ENCODE measurements around the gene STIP1.

DNA sequence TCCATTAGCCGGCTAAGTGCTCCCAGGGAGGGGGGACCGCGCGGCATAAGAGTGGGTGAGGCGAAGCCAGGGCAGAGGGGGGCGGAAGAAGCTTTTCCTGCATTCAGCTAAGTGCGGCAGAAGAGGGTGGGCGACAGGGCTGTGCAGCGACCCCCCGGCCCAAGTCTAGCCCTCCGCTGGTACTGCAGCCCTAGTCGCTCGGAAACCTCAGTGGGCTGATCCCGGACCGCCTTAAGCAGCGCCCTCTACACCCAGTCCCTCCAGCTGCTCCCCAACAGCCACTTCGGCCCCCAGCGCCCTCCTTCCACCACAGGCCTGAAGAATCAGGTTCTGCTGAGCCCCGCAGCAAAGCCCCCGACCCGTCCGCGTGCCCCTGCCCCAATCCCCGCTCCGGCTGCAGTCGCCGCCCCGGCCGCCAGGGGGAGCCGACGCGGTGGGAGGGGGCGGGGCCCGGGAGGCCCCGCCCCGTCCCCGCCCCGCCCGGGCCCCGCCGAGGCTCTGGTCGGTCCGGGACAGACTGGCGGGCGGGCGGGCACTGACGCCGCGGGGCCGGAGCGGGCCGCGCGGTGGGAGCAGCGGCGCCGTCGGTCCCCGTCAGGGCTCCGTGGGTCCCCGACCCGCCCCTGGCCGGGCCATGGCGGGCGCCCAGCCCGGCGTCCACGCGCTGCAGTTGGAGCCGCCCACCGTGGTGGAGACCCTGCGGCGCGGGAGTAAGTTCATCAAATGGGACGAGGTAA, 65.2 kb downstream of the STIP1 start, which contains the start of gene PLCB3:
- peak in 1 of 2 donors; percentile 81 for TF ChIP-seq POLR2A (IDR thresholded peaks at IDR 0.05)
- TF ChIP-seq, protein P1, sequence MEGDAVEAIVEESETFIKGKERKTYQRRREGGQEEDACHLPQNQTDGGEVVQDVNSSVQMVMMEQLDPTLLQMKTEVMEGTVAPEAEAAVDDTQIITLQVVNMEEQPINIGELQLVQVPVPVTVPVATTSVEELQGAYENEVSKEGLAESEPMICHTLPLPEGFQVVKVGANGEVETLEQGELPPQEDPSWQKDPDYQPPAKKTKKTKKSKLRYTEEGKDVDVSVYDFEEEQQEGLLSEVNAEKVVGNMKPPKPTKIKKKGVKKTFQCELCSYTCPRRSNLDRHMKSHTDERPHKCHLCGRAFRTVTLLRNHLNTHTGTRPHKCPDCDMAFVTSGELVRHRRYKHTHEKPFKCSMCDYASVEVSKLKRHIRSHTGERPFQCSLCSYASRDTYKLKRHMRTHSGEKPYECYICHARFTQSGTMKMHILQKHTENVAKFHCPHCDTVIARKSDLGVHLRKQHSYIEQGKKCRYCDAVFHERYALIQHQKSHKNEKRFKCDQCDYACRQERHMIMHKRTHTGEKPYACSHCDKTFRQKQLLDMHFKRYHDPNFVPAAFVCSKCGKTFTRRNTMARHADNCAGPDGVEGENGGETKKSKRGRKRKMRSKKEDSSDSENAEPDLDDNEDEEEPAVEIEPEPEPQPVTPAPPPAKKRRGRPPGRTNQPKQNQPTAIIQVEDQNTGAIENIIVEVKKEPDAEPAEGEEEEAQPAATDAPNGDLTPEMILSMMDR (IDR thresholded peaks at IDR 0.05) = peak; percentile 47 to 99 (median 78)
